Measurements from ENCODE around the gene DNAH5. TPM values are rescaled to one million over a fixed set of nuclear protein-coding genes. Genes with fewer than 3 reads are reported as not detected.

DNAH5 gene
- total and polyA plus RNA-seq, 2 of the 8 experiments (the other 6 are each of a cell fraction or from before 2014, with no cell fraction given): 0.30 to 0.73 TPM

DNA sequence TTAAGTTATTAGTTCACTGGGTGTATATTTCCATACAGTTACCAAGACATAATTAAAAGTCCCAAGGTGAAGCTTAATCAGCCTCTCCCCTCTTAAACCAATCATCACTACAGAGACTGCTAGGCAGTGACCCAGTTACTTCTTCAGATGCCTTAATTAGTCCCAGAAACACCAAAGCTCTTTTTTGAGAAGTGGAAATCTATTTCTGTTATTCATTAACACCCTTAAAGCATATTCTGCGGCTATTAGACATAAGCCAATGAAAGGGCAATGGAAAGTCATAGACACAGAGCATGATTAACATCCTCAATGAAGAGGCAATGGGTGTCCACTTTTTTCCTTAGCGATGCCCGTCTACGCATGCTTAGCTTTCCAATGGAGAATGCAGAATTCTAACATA is 48.3 kb upstream of the DNAH5 start:
- POLR2A ChIA-PET (ENCODE audit: partially characterized antibody): no interaction called here

More for the DNA sequence above, 48.3 kb upstream of the DNAH5 start:
- Histone ChIP-seq H2AK5ac (ENCODE audit: low read depth, low read length) (no peak overlapping the region), H4K91ac (replicated peaks; ENCODE audit: insufficient read length, low read length) (no peak overlapping the region), H3K23me2 (ENCODE audit: low read depth, low read length) (no peaks in the 10 kb centered on the region; the same call in 1 of the 2 replicates), H2BK5ac (ENCODE audit: low read depth, low read length) (no peak overlapping the region), H2BK20ac (ENCODE audit: low read length) (no peak overlapping the region), H2BK120ac (replicated peaks; ENCODE audit: low read depth, low read length) (no peak overlapping the region), H4K8ac (ENCODE audit: extremely low read depth, insufficient read depth, low read length) (no peak overlapping the region), H3K9me3 (ENCODE audit: insufficient read depth in 2 of 2, low read depth in 1 of 2, low read length in 1 of 2) (peaks cover 3 to 10% of the 10 kb centered on the region in 2 experiments; a peak in 2 of 4 replicates), H4K5ac (ENCODE audit: insufficient read length, low read depth, low read length) (no peak overlapping the region), H3K4me2 (ENCODE audit: insufficient read depth in 1 of 2, low read depth in 2 of 2, low read length in 2 of 2) (no peak overlapping the region), H3K27me3 (replicated peaks in 1 of 4; ENCODE audit: control insufficient read depth in 3 of 4, extremely low read depth in 1 of 4, insufficient read depth in 3 of 4, low read length in 3 of 4) (no peaks in the 10 kb centered on the region), H3K27ac (ENCODE audit: low read depth, low read length) (no peak overlapping the region), H3K36me3 (ENCODE audit: control insufficient read depth in 2 of 4, insufficient read depth in 4 of 4, low read length in 3 of 4) (no peaks in the 10 kb centered on the region), H3K4me3 (ENCODE audit: extremely low read depth in 1 of 4, insufficient read depth in 2 of 4, low read depth in 3 of 4, low read length in 4 of 4) (no peak overlapping the region), H2BK15ac (ENCODE audit: low read length) (no peak overlapping the region), H3K4me1 (replicated peaks in 1 of 4; ENCODE audit: control insufficient read depth in 3 of 4, insufficient read depth in 4 of 4, low read length in 3 of 4) (no peaks in the 10 kb centered on the region), H3K79me1 (ENCODE audit: low read depth, low read length) (no peaks in the 10 kb centered on the region), H3K18ac (ENCODE audit: extremely low read depth, low read length) (no peak overlapping the region), H3K79me2 (ENCODE audit: control insufficient read depth in 1 of 2, insufficient read depth in 2 of 2, low read length in 2 of 2) (no peaks in the 10 kb centered on the region), H2AFZ (ENCODE audit: low read length) (no peak overlapping the region), H2BK12ac (ENCODE audit: low read depth, low read length) (no peak overlapping the region), H3K23ac (ENCODE audit: insufficient read length) (no peak overlapping the region), H3K14ac (ENCODE audit: insufficient read length) (no peak overlapping the region), H3K9ac (replicated peaks in 1 of 4; ENCODE audit: extremely low read depth in 1 of 4, low read depth in 3 of 4, low read length in 3 of 4) (no peak overlapping the region), H3K4ac (replicated peaks; ENCODE audit: insufficient read length, low read depth, low read length) (no peak overlapping the region), H3K56ac (replicated peaks; ENCODE audit: insufficient read length, low read depth, low read length) (no peak overlapping the region), H4K20me1 (replicated peaks in 1 of 2; ENCODE audit: control insufficient read depth in 1 of 2, insufficient read depth in 2 of 2, low read length in 2 of 2) (no peaks in the 10 kb centered on the region)
- 96% methylated on average over 4 of the region's 4 CpGs; no CpG with 5 or more reads in 1 of the 2 experiments for WGBS, 2 experiments (ENCODE audit: extremely low coverage in 1 of 2, insufficient coverage in 1 of 2, insufficient read length in 1 of 2, insufficient replicate concordance in 2 of 2, low coverage in 1 of 2, low lambda C conversion rate in 2 of 2, missing lambda C conversion rate in 1 of 2)
- FAIRE-seq: no peak
- CTCF ChIA-PET (ENCODE audit: partially characterized antibody): interaction anchor here (1.0 to 2.9 kb wide), 7 partner anchors 12 to 372 kb away, joined by 3 to 8 read pairs (median 4); no protein-coding TSS in a partner anchor
- TF ChIP-seq BRCA1 (IDR thresholded peaks at IDR 0.05; ENCODE audit: low read depth, low read length) (no peak), SRF (IDR thresholded peaks at IDR 0.05; ENCODE audit: low read depth, low read length) (no peak), SIRT6 (IDR thresholded peaks at IDR 0.05; ENCODE audit: low read length) (no peak), EGR1 (IDR thresholded peaks at IDR 0.05; ENCODE audit: borderline replicate concordance, low read depth, low read length) (no peak), EZH2 (IDR thresholded peaks at IDR 0.05; ENCODE audit: low read depth, low read length, severe bottlenecking) (no peak), TAF7 (optimal IDR thresholded peaks at IDR 0.05; ENCODE audit: borderline replicate concordance, low read depth, low read length) (no peak), SIX5 (IDR thresholded peaks at IDR 0.05; ENCODE audit: low read depth, low read length) (no peak), NANOG (IDR thresholded peaks at IDR 0.05; ENCODE audit: insufficient read depth, low read depth, low read length, poor library complexity, severe bottlenecking) (no peak), CBX5 (IDR thresholded peaks at IDR 0.05; ENCODE audit: low read depth, low read length) (no peak), TCF12 (IDR thresholded peaks at IDR 0.05; ENCODE audit: low read depth, low read length) (no peak), BACH1 (IDR thresholded peaks at IDR 0.05; ENCODE audit: low read length) (no peak)
- TF ChIP-seq, protein P1, sequence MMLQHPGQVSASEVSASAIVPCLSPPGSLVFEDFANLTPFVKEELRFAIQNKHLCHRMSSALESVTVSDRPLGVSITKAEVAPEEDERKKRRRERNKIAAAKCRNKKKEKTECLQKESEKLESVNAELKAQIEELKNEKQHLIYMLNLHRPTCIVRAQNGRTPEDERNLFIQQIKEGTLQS (IDR thresholded peaks at IDR 0.05; ENCODE audit: insufficient read depth, low read depth, low read length): no peak
- TF ChIP-seq, protein P2, sequence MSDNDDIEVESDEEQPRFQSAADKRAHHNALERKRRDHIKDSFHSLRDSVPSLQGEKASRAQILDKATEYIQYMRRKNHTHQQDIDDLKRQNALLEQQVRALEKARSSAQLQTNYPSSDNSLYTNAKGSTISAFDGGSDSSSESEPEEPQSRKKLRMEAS (IDR thresholded peaks at IDR 0.05): no peak
- no peak for DNase-seq (ENCODE audit: low read depth in 1 of 2, low spot score in 2 of 2)

All from H1 (cell line).